IPS-15b (cell line): ENCODE results near the gene FRMD4B.
"Not testable (repeated sequence)": the region's sequence is repeated elsewhere in the genome, so short reads cannot be mapped to it uniquely, and the experiment has no call there.

Experiments used
- H3K27me3 ChIP-seq: one replicate; pipeline ENCODE4 v1.6.1; 2013; ENCODE audit warnings: low read length; ENCODE audit not compliant: control insufficient read depth, insufficient read depth
- H3K36me3 ChIP-seq: one replicate; pipeline ENCODE4 v1.6.1; 2013; ENCODE audit warnings: low read length; ENCODE audit not compliant: control insufficient read depth, insufficient read depth
- H3K4me1 ChIP-seq: one replicate; pipeline ENCODE4 v1.6.1; 2013; ENCODE audit warnings: mild to moderate bottlenecking, low read length; ENCODE audit not compliant: control insufficient read depth, insufficient read depth
- H3K4me3 ChIP-seq: one replicate; pipeline ENCODE4 v1.5.1; 2013; ENCODE audit warnings: low read depth, low read length
- H3K9ac ChIP-seq: one replicate; pipeline ENCODE4 v1.6.1; 2013; ENCODE audit warnings: low read depth, mild to moderate bottlenecking, low read length
- H3K9me3 ChIP-seq: one replicate; pipeline ENCODE4 v1.6.1; 2013; ENCODE audit warnings: mild to moderate bottlenecking, low read length; ENCODE audit not compliant: control insufficient read depth, insufficient read depth

Gene FRMD4B

GRCh38 chr3:69272556-69272955 lies 113.3 kb downstream of the FRMD4B start:
- Histone ChIP-seq H3K4me1 (no peaks in the 10 kb centered on the region), H3K36me3 (no peaks in the 10 kb centered on the region), H3K9me3 (no peaks in the 10 kb centered on the region)

GRCh38 chr3:69271098-69271497 lies 114.8 kb downstream of the FRMD4B start:
- Histone ChIP-seq H3K9me3 (no peaks in the 10 kb centered on the region), H3K36me3 (no peaks in the 10 kb centered on the region), H3K4me1 (no peaks in the 10 kb centered on the region), H3K27me3 (no peaks in the 10 kb centered on the region), H3K4me3 (no peak overlapping the region), H3K9ac (no peak overlapping the region)

More at GRCh38 chr3:69272556-69272955, 113.3 kb downstream of the FRMD4B start:
- Histone ChIP-seq H3K4me3 (no peak overlapping the region), H3K9ac (no peak overlapping the region), H3K27me3 (no peaks in the 10 kb centered on the region)

GRCh38 chr3:69266585-69266984 lies 119.3 kb downstream of the FRMD4B start:
- Histone ChIP-seq H3K27me3 (no peaks in the 10 kb centered on the region), H3K4me3 (no peak overlapping the region), H3K9me3 (no peaks in the 10 kb centered on the region), H3K36me3 (no peaks in the 10 kb centered on the region), H3K9ac (no peak overlapping the region), H3K4me1 (no peaks in the 10 kb centered on the region)

GRCh38 chr3:69266071-69266470 lies 119.8 kb downstream of the FRMD4B start:
- not testable (repeated sequence) for H3K36me3 ChIP-seq, H3K4me3 ChIP-seq, H3K27me3 ChIP-seq, H3K9ac ChIP-seq, H3K9me3 ChIP-seq, H3K4me1 ChIP-seq

GRCh38 chr3:69260843-69261405 lies 125.0 kb downstream of the FRMD4B start:
- H3K4me3 ChIP-seq, H3K9ac ChIP-seq, H3K36me3 ChIP-seq, H3K27me3 ChIP-seq, H3K9me3 ChIP-seq, H3K4me1 ChIP-seq: not testable (repeated sequence)

- Histone ChIP-seq H3K9ac (no peak overlapping the region), H3K4me1 (no peaks in the 10 kb centered on the region), H3K9me3 (no peaks in the 10 kb centered on the region), H3K36me3 (no peaks in the 10 kb centered on the region), H3K27me3 (no peaks in the 10 kb centered on the region), H3K4me3 (no peak overlapping the region)
Observed at GRCh38 chr3:69260216-69260787, 125.6 kb downstream of the FRMD4B start.

GRCh38 chr3:69259125-69259524 lies 126.8 kb downstream of the FRMD4B start:
- Histone ChIP-seq H3K4me3 (no peak overlapping the region), H3K36me3 (no peaks in the 10 kb centered on the region), H3K9ac (no peak overlapping the region), H3K4me1 (no peaks in the 10 kb centered on the region), H3K27me3 (no peaks in the 10 kb centered on the region), H3K9me3 (no peaks in the 10 kb centered on the region)

GRCh38 chr3:69255928-69256327 lies 130.0 kb downstream of the FRMD4B start:
- Histone ChIP-seq H3K9me3 (no peaks in the 10 kb centered on the region), H3K36me3 (no peaks in the 10 kb centered on the region), H3K4me3 (no peak overlapping the region), H3K4me1 (peaks cover 3% of the 10 kb centered on the region), H3K9ac (no peak overlapping the region), H3K27me3 (peaks cover 3% of the 10 kb centered on the region)

- Histone ChIP-seq H3K9me3 (no peaks in the 10 kb centered on the region), H3K4me1 (peaks cover 6% of the 10 kb centered on the region), H3K9ac (no peak overlapping the region), H3K4me3 (no peak overlapping the region), H3K27me3 (peaks cover 15% of the 10 kb centered on the region), H3K36me3 (no peaks in the 10 kb centered on the region)
Observed at GRCh38 chr3:69254351-69254750, 131.5 kb downstream of the FRMD4B start.

GRCh38 chr3:69252631-69253030 lies 133.3 kb downstream of the FRMD4B start:
- H3K9me3 ChIP-seq = no peaks in the 10 kb centered on the region
- H3K27me3 ChIP-seq = peaks cover 26% of the 10 kb centered on the region
- no peak overlapping the region for H3K9ac ChIP-seq
- H3K36me3 ChIP-seq = no peaks in the 10 kb centered on the region
- no peak overlapping the region for H3K4me3 ChIP-seq
- H3K4me1 ChIP-seq = peaks cover 17% of the 10 kb centered on the region

- no peaks in the 10 kb centered on the region for H3K36me3 ChIP-seq
- no peaks in the 10 kb centered on the region for H3K9me3 ChIP-seq
- H3K4me3 ChIP-seq = no peak overlapping the region
- H3K9ac ChIP-seq = no peak overlapping the region
- peaks cover 17% of the 10 kb centered on the region for H3K4me1 ChIP-seq
- H3K27me3 ChIP-seq = peaks cover 28% of the 10 kb centered on the region
Observed at GRCh38 chr3:69252141-69252540, 133.7 kb downstream of the FRMD4B start.

GRCh38 chr3:69251078-69251805 lies 134.6 kb downstream of the FRMD4B start:
- Histone ChIP-seq H3K27me3 (peaks cover 37% of the 10 kb centered on the region), H3K9ac (no peak overlapping the region), H3K4me3 (no peak overlapping the region), H3K36me3 (no peaks in the 10 kb centered on the region), H3K4me1 (peaks cover 17% of the 10 kb centered on the region), H3K9me3 (no peaks in the 10 kb centered on the region)
